ENCODE data around the gene LRRC75A.

The LRRC75A gene

GRCh38 chr17:16466407-16466806 is 25.6 kb downstream of the LRRC75A start:
- H3K27ac ChIP-seq, result no peak overlapping the region
- TF ChIP-seq CTCF (IDR thresholded peaks at IDR 0.05) (no peak), ZFX (IDR thresholded peaks at IDR 0.05; ENCODE audit: borderline replicate concordance) (no peak)

DNA sequence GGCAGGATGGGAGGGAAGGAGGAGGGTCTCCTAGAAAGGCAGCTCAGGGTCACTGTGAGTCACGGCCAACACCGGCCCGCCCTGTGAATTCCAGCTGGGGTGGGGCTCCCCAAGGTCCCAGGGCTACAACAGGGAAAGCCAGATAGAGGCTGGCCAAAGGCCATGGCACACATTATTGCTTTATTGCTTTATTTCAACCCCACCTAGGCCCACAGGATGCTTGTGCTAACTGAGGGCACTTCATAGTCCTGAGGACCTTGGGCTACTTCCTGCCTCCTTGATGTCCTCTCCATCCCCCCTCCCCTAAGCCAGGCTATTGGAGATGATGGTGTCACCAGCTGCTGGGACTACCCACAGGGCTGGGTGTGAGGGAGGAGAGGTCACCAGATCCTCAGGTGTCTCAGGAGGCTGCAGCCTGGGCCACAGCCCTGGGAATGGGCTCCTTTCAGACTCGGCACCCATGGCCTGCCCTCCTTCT is 26.1 kb downstream of the LRRC75A start:
- TF ChIP-seq CTCF (IDR thresholded peaks at IDR 0.05) (no peak), ZFX (IDR thresholded peaks at IDR 0.05; ENCODE audit: borderline replicate concordance) (no peak)

GRCh38 chr17:16465052-16465312 is 27.0 kb downstream of the LRRC75A start:
- TF ChIP-seq ZFX (IDR thresholded peaks at IDR 0.05; ENCODE audit: borderline replicate concordance) (no peak), CTCF (IDR thresholded peaks at IDR 0.05) (no peak)
- no peak overlapping the region for H3K27ac ChIP-seq

More for the DNA sequence above, 26.1 kb downstream of the LRRC75A start:
- H3K27ac ChIP-seq, result no peak overlapping the region

DNA sequence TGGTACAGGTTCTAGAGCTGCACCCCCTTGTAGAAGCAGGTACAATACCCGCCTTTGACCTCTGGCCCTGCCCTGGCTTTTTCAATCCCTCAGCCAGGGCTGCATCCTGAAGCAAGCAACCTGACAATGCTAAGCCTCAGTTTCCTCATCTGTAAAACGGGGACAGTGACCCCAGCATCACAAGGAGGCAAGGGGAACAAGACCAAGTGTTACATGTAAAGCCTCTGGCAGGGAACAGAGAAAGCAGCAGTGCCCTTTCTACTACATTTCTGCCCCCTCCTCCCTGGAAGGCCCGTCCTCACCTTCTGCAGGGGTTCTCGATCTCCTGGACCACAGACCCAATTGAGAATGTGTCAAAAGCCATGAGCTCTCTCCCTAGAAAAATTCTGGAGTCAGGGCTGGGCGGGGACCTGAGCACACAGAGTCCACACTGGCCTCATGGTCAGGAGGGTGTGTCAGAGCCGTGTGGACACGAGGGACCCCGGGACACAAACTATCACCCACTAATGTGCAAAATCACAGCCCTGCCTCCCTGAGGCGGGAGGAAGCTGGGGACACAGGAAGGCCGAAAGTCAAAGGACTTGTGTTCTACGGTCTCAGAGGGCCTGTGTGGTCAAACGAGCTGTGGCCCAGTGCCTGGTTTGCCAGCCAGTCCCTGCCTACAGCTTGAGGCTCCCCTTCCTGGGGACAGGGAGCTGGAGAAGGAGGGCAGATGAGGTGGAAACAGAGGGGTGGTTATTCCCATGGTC is 27.5 kb downstream of the LRRC75A start:
- TF ChIP-seq CTCF (IDR thresholded peaks at IDR 0.05) (no peak), ZFX (IDR thresholded peaks at IDR 0.05; ENCODE audit: borderline replicate concordance) (no peak)

DNA sequence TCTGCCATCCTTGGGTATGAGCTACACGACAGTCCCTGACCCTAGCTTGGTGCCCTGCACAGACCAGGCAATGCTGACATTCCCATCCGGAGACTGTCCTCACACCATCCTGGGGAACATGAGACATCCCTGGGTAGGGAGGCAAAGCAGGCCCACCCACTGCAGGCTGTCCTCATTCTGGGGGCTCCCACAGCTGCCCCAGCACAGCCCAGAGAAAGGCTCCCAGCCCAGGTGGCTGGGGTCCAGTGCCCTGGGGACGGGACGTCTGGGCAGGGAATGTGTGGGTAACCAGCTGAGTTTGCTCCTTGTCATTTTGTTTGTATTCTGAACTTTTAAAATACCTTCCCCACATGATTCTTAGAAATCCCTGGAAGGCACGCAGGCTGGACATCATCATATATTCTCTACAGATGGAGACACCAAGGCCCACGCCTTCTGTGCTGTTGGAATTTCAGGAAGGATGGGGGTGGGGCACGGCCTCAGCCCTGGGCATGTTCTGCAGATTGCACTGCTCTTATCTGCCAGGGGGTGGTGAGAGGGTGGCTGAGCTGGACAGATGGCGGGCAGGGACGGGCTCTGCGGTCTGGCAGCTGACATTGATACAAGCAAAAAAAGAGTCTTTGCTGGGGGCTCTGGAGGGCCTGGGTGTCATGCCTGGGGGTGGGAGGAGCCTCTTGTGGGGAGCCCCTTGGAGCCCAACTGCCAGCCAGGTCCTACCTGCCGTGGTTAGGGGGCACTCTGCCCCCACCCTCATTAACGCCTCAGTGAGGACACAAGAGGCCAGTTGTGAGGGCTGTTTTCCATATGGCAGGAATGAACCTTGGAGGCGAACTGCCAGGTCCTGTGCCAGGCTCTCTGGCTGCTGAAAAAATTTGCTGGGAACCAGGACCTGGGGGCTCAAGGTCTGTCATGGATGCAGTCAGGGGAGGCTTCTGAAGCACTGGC is 28.4 kb downstream of the LRRC75A start:
- H3K27ac ChIP-seq, result no peak overlapping the region
- TF ChIP-seq CTCF (IDR thresholded peaks at IDR 0.05) (no peak), ZFX (IDR thresholded peaks at IDR 0.05; ENCODE audit: borderline replicate concordance) (no peak)

More for the DNA sequence above, 27.5 kb downstream of the LRRC75A start:
- H3K27ac ChIP-seq, result no peak overlapping the region

DNA sequence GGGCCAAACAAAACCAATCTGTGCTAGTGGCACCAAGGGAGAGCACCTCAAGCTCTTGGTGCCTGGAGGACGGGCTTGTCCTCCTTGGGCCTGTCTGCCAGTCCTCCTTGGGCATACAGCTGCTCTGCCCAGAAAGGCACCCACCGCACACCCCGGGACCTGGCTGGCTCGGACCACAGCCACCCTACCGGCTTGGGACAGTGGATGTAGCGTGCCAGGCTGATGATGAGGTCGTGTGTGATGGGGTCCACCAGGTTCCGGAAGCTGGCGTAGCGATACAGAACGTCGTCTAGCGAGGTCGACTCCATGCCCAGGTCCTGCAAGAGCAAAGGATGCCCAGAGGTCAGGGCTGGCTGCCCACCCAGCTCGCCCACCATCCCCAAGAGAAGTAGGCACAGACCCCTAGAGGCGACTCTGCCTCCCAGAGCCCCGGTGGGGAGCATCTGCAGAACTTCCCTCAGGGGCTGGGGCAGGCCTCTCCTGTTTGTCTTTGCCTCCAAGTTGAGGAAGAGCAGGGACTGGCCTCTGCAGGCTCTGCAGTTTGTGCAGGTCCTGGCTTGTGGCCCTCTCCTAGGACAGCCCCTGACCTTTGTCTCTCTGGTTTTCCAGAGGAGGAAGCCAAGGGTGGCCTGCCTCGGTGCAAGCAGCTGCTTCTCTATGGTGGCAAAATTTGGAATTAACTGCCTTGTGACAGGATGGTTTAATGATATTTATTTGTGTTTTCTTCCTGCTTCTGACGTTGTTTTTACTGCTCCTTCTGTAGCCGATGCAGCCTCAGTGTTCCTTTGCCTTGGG is 29.7 kb downstream of the LRRC75A start:
- H3K27ac ChIP-seq, result no peak overlapping the region
- TF ChIP-seq CTCF (IDR thresholded peaks at IDR 0.05) (no peak), ZFX (IDR thresholded peaks at IDR 0.05; ENCODE audit: borderline replicate concordance) (no peak)
